HepG2 (cell line): ENCODE measurements around the gene TSHZ2.

ENCODE experiments used
- BHLHE40 ChIP-seq: IDR thresholded peaks from 2 replicates; pipeline ENCODE4 v1.6.1; 2011; ENCODE audit warnings: low read length, improper control_type of control experiment
- BRF2 ChIP-seq: sonication (generic); formaldehyde crosslinking; IDR thresholded peaks from 2 replicates; pipeline ENCODE4 v1.8.1; 2022; ENCODE audit warnings: mild to moderate bottlenecking, missing genetic modification reagents
- KAT2B ChIP-seq: fragments of 150-350 bp; IDR thresholded peaks from 2 replicates; pipeline ENCODE4 v1.6.1; 2014; ENCODE audit warnings: low read depth, low read length, borderline replicate concordance

- no peak for TF ChIP-seq KAT2B
- no peak for TF ChIP-seq BHLHE40
- no peak for TF ChIP-seq BRF2 (CRISPR knock-in tag)
These were observed 462.5 kb downstream of the TSHZ2 start for GRCh38 chr20:53434662-53435061.
